SK-MEL-5 (cell line): Measurements from ENCODE around the gene WNT7B. TPM values are rescaled to one million over a fixed set of nuclear protein-coding genes. Genes with fewer than 3 reads are reported as not detected.

Source experiments
- DNase-seq: peaks from one replicate; pipeline ENCODE4 v3.0.0-alpha.2; 2016; ENCODE audit warnings: low read depth, low spot score
- in situ Hi-C: cut with HindIII; loops from 2 replicates; pipeline ENCODE4 v1.10.0; 2016; ENCODE audit warnings: low sequenced_read_pairs, high pct_unique_total_duplicates, low pct_unique_long_range_greater_than_20kb
- total RNA-seq: library from RNA; depleted of rRNA; stranded (reverse); fragments of >200 nt; shearing (Covaris generic); gene quantifications from 2 replicates; pipeline ENCODE4 v1.2.3, GENCODE V29; 2014

Gene WNT7B
- total RNA-seq, 1 experiment from 2014 or later, result not detected

GRCh38 chr22:45968751-45969413, 8.1 kb downstream of the WNT7B start:
- in situ Hi-C loops, result no loop called here

GRCh38 chr22:45968003-45968650, 8.8 kb downstream of the WNT7B start:
- DNase-seq, result no peak

More at GRCh38 chr22:45968751-45969413, 8.1 kb downstream of the WNT7B start:
- no peak for DNase-seq

GRCh38 chr22:45966895-45967365, 10.0 kb downstream of the WNT7B start:
- in situ Hi-C loops, result no loop called here
- peak; percentile 32 for DNase-seq

More at GRCh38 chr22:45968003-45968650, 8.8 kb downstream of the WNT7B start:
- in situ Hi-C loops, result no loop called here

GRCh38 chr22:45966320-45966894, 10.6 kb downstream of the WNT7B start:
- in situ Hi-C loops, result no loop called here
- no peak for DNase-seq

GRCh38 chr22:45965563-45965962, 11.4 kb downstream of the WNT7B start:
- no peak for DNase-seq
- in situ Hi-C loops, result no loop called here

- in situ Hi-C loops, result no loop called here
- no peak for DNase-seq
Observed at GRCh38 chr22:45964926-45965527, 11.9 kb downstream of the WNT7B start.

GRCh38 chr22:45964372-45964771, 12.6 kb downstream of the WNT7B start:
- DNase-seq, result no peak
- in situ Hi-C loops, result no loop called here

- in situ Hi-C loops, result no loop called here
- DNase-seq, result no peak
Observed at GRCh38 chr22:45963821-45964220, 13.1 kb downstream of the WNT7B start.

- in situ Hi-C loops, result no loop called here
- no peak for DNase-seq
Observed at GRCh38 chr22:45962756-45963324, 14.1 kb downstream of the WNT7B start.

GRCh38 chr22:45962434-45962718, 14.6 kb downstream of the WNT7B start:
- no peak for DNase-seq
- in situ Hi-C loops, result no loop called here

GRCh38 chr22:45961679-45962433, 15.1 kb downstream of the WNT7B start:
- no peak for DNase-seq
- in situ Hi-C loops, result no loop called here

- in situ Hi-C loops, result no loop called here
- DNase-seq, result no peak
Observed at GRCh38 chr22:45960477-45961386, 16.2 kb downstream of the WNT7B start.

- in situ Hi-C loops, result no loop called here
- DNase-seq, result no peak
Observed at GRCh38 chr22:45959719-45960476, 17.1 kb downstream of the WNT7B start.

GRCh38 chr22:45958971-45959370, 18.0 kb downstream of the WNT7B start:
- in situ Hi-C loops, result no loop called here
- DNase-seq, result no peak

- no peak for DNase-seq
- in situ Hi-C loops, result no loop called here
Observed at GRCh38 chr22:45957826-45958225, 19.1 kb downstream of the WNT7B start.

GRCh38 chr22:45953178-45953577, 23.8 kb downstream of the WNT7B start:
- in situ Hi-C loops, result no loop called here
- no peak for DNase-seq
